PC-3 (cell line): ENCODE results near the gene CYTH4. TPM values are rescaled to one million over a fixed set of nuclear protein-coding genes. Genes with fewer than 3 reads are reported as not detected.

Source experiments
- ATAC-seq: fragments of 200-7000 bp; cut with Tn5 transposase; 2 replicates; pipeline ENCODE4 v1.9.1; 2020; ENCODE audit warnings: mild to moderate bottlenecking, moderate library complexity
- BruUV-seq: library from RNA; stranded (reverse); fragments of 400-500 nt; replicated peaks from 2 replicates; lab custom pipeline; 2021; lab: Mats Ljungman, UMichigan
- CTCF ChIA-PET: fragments of 300-600 bp; sonication (Branson Sonifier 250); formaldehyde crosslinking; loops from one replicate; lab custom pipeline; 2022; ENCODE audit warnings: antibody characterized with exemption; lab: Charles Lee
- POLR2A ChIA-PET: fragments of 300-600 bp; sonication (Branson Sonifier 250); formaldehyde crosslinking; loops from one replicate; lab custom pipeline; 2022; ENCODE audit warnings: antibody characterized with exemption; ENCODE audit not compliant: unreplicated experiment; lab: Charles Lee
- DNase-seq: peaks from one replicate; pipeline ENCODE4 v3.0.0-alpha.2; 2015
- H2AFZ ChIP-seq: fragments of 300-600 bp; sonication (generic); 2 replicates; pipeline ENCODE4 v1.6.0; 2016; ENCODE audit warnings: antibody characterized with exemption, low read length
- H3F3A ChIP-seq: fragments of 300-600 bp; sonication (generic); one replicate; pipeline ENCODE4 v1.6.0; 2017; ENCODE audit warnings: antibody characterized with exemption, low read length, control low read depth, mild to moderate bottlenecking; ENCODE audit not compliant: unreplicated experiment
- H3K27ac ChIP-seq: fragments of 300-600 bp; sonication (generic); 2 replicates; pipeline ENCODE4 v1.5.1; 2016; ENCODE audit warnings: mild to moderate bottlenecking, low read length
- H3K27me3 ChIP-seq: fragments of 300-600 bp; sonication (generic); 2 replicates; pipeline ENCODE4 v1.6.1; 2016; ENCODE audit warnings: low read length, mixed read lengths
- H3K36me3 ChIP-seq: fragments of 300-600 bp; sonication (generic); 2 replicates; pipeline ENCODE4 v1.6.1; 2016; ENCODE audit warnings: low read depth, mixed run types, low read length, mixed read lengths
- H3K4me1 ChIP-seq: fragments of 300-600 bp; sonication (generic); 2 replicates; pipeline ENCODE4 v1.5.1; 2016; ENCODE audit warnings: low read length; ENCODE audit not compliant: insufficient read depth
- H3K4me2 ChIP-seq: fragments of 300-600 bp; sonication (generic); 2 replicates; pipeline ENCODE4 v1.6.0; 2016; ENCODE audit warnings: low read length
- H3K4me3 ChIP-seq: fragments of 300-600 bp; sonication (generic); 2 replicates; pipeline ENCODE4 v1.5.1; 2016; ENCODE audit warnings: mild to moderate bottlenecking, low read length, mixed read lengths
- H3K79me2 ChIP-seq: fragments of 300-600 bp; sonication (generic); 2 replicates; pipeline ENCODE4 v1.6.1; 2017; ENCODE audit warnings: low read length, mixed read lengths
- H3K9ac ChIP-seq: fragments of 300-600 bp; sonication (generic); 2 replicates; pipeline ENCODE4 v1.6.0; 2016; ENCODE audit warnings: mild to moderate bottlenecking, low read length
- H3K9me2 ChIP-seq: fragments of 300-600 bp; sonication (generic); replicated peaks from 2 replicates; pipeline ENCODE4 v1.6.1; 2016; ENCODE audit warnings: mixed run types, low read length, mixed read lengths
- H3K9me3 ChIP-seq: fragments of 300-600 bp; sonication (generic); 2 replicates; pipeline ENCODE4 v1.6.1; 2016; ENCODE audit warnings: low read length, mixed read lengths
- H4K20me1 ChIP-seq: fragments of 300-600 bp; sonication (generic); 2 replicates; pipeline ENCODE4 v1.6.1; 2016; ENCODE audit warnings: low read length, mixed read lengths
- EZH2 ChIP-seq: fragments of 300-600 bp; sonication (generic); IDR thresholded peaks from one replicate; pipeline ENCODE4 v1.6.1; 2017; ENCODE audit warnings: antibody characterized with exemption, mild to moderate bottlenecking, low read length; ENCODE audit not compliant: unreplicated experiment
- EZH2phosphoT487 ChIP-seq: fragments of 300-600 bp; sonication (generic); IDR thresholded peaks from 2 replicates; pipeline ENCODE4 v1.6.1; 2018; ENCODE audit warnings: mild to moderate bottlenecking, antibody characterized with exemption, low read length, borderline replicate concordance
- intact Hi-C: fragments of 100-400 bp; cut with micrococcal nuclease; formaldehyde crosslinking; loops from 2 replicates; pipeline ENCODE4 v1.9.0; 2023
- total RNA-seq: library from RNA; depleted of rRNA; stranded (reverse); fragments of >200 nt; gene quantifications from 2 replicates; pipeline ENCODE4 v1.2.3, GENCODE V29; 2014
- TF ChIP-seq, protein P1 (sequence below): fragments of 300-600 bp; sonication (generic); conservative IDR thresholded peaks from 2 replicates; pipeline ENCODE4 v1.5.1; 2017; ENCODE audit warnings: antibody characterized with exemption, low read depth, mild to moderate bottlenecking, low read length

The CYTH4 gene
- total RNA-seq, 1 experiment from 2014 or later: 1.9 TPM

DNA sequence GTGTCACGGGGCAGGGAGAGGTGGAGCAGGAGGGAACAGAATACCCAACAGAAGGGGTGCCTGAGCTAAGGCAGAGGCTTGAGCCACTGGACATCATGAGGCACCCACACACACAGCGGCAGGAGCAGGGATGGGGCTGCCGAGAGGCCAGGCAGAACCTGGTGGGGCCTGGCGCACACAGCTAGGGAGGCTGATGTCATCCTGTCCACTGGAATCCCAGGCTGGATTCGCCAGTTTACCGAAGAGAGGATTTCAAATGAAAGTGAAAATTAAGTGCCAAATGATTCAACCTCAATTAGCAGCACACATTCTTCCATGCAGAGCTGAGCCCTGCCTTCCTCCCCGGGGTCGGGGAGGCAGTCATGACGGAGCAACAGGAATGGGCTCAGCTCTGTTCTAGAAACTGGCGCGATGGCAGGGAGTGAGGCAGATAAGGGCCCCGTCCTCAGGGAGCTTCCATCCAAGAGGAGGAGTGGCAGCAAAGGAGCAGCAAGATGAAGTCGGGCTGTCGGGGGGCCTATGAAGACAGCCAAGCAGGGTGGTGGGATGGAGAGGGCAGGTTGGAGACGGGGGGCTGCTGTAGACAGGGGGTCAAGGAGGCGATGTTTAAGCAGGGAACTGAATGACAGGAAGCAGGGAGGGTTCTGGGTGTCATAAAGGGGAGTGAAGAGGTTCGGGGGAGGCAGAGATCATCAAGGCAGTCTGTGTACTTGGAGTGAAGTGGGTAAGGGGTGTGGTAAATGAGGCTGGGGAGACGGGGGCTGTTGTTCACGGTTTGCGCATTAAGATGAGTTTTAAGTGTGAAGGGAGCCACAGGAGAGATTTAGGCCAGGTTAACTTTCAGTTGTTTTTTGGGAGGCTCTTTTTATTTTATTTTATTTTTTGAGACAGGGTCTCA, 44.7 kb upstream of the CYTH4 start:
- Histone ChIP-seq H3K27me3 (no peaks in the 10 kb centered on the region), H3K9me3 (no peaks in the 10 kb centered on the region), H3K4me1 (peaks cover 9% of the 10 kb centered on the region), H3K79me2 (peaks cover 10% of the 10 kb centered on the region), H3K4me3 (no peak overlapping the region), H3K27ac (no peak overlapping the region), H3K36me3 (peaks cover 5% of the 10 kb centered on the region; the same call in 1 of the 2 replicates), H4K20me1 (no peaks in the 10 kb centered on the region), H3F3A (no peaks in the 10 kb centered on the region), H3K9ac (no peak overlapping the region), H3K9me2 (no peaks in the 10 kb centered on the region), H2AFZ (no peak overlapping the region), H3K4me2 (no peak overlapping the region)
- intact Hi-C loops: no loop called here
- POLR2A ChIA-PET: no interaction called here
- TF ChIP-seq EZH2: no peak
- TF ChIP-seq, protein P1, sequence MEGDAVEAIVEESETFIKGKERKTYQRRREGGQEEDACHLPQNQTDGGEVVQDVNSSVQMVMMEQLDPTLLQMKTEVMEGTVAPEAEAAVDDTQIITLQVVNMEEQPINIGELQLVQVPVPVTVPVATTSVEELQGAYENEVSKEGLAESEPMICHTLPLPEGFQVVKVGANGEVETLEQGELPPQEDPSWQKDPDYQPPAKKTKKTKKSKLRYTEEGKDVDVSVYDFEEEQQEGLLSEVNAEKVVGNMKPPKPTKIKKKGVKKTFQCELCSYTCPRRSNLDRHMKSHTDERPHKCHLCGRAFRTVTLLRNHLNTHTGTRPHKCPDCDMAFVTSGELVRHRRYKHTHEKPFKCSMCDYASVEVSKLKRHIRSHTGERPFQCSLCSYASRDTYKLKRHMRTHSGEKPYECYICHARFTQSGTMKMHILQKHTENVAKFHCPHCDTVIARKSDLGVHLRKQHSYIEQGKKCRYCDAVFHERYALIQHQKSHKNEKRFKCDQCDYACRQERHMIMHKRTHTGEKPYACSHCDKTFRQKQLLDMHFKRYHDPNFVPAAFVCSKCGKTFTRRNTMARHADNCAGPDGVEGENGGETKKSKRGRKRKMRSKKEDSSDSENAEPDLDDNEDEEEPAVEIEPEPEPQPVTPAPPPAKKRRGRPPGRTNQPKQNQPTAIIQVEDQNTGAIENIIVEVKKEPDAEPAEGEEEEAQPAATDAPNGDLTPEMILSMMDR: no peak
- TF ChIP-seq EZH2phosphoT487: no peak
- ATAC-seq (no peak), DNase-seq (no peak)
- no TSS peak for BruUV-seq
- CTCF ChIA-PET: no interaction called here

DNA sequence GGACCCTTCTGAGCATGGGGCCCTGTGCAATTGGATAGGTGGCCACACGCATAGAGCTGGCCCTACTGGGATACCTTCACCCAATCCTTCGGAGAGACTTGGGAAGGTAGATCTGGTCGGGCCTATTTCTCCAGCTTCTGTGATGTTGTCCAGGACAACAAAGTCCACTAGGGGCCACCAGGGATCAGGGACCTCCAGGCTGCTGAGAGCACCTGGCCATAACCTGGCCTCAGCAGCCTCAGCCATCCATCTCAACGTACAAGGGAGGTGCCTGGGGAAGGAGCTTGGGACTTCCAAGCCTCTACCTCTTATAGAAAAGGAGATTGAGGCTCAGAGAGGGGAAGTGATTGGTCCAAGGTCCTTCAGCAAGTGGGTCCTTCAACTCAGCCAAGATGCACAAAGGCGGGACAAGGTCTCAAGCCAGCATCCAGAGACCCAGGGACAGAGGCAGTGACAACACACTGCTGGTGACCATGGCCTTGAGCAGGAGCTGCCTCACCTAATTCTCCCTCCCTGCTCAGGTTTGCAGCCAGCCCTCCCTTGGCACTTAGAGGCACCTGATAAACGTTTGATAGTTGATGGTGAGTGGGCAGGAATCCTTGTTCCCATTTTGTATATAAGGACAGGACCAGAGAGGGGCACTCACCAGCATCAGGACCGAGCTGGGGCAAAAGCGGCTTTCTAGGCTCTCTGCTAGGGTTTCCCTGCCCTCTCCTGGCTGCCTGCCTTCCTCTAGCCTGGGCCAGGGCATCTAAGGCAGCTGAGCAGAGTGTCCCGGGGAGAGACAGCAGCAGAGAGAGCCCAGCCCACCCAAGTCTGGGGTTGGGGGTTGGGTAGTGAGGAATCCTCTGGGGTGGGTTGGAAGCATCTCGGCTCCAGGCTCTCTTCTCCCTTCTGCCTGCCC, 42.7 kb upstream of the CYTH4 start:
- intact Hi-C loops: no loop called here
- H3K4me1 ChIP-seq: peaks cover 18% of the 10 kb centered on the region

More for the DNA sequence above, 42.7 kb upstream of the CYTH4 start:
- H3K27ac ChIP-seq: no peak overlapping the region
- H3K4me2 ChIP-seq: no peak overlapping the region
- BruUV-seq: no TSS peak
- no peaks in the 10 kb centered on the region for H3K9me2 ChIP-seq
- no peak overlapping the region for H2AFZ ChIP-seq
- TF ChIP-seq, protein P1: no peak
- TF ChIP-seq EZH2 (no peak), EZH2phosphoT487 (no peak)
- no peak overlapping the region for H3K9ac ChIP-seq
- ChIA-PET CTCF (no interaction called here), POLR2A (no interaction called here)
- H4K20me1 ChIP-seq: no peaks in the 10 kb centered on the region
- H3F3A ChIP-seq: no peaks in the 10 kb centered on the region
- no peak for ATAC-seq
- H3K79me2 ChIP-seq: peaks cover 24% of the 10 kb centered on the region
- H3K27me3 ChIP-seq: no peaks in the 10 kb centered on the region
- no peak for DNase-seq
- H3K4me3 ChIP-seq: no peak overlapping the region
- peaks cover 5% of the 10 kb centered on the region; the same call in 1 of the 2 replicates for H3K36me3 ChIP-seq
- H3K9me3 ChIP-seq: no peaks in the 10 kb centered on the region
